GM19043 (cell line): ENCODE results near the gene BRD9.

Experiments used
- ATAC-seq: cut with Tn5 transposase; IDR thresholded peaks from one replicate; pipeline ENCODE4 v1.9.1; 2021; ENCODE audit warnings: low read depth; ENCODE audit not compliant: unreplicated experiment

The BRD9 gene

GRCh38 chr5:821504-821903 is 71.1 kb downstream of the BRD9 start:
- ATAC-seq, result no peak

- no peak for ATAC-seq
Measured at GRCh38 chr5:820245-820644, 72.4 kb downstream of the BRD9 start.

GRCh38 chr5:819078-819477 is 73.5 kb downstream of the BRD9 start:
- no peak for ATAC-seq

- no peak for ATAC-seq
Measured at GRCh38 chr5:816176-816575, 76.4 kb downstream of the BRD9 start.

- no peak for ATAC-seq
Measured at GRCh38 chr5:815449-815848, 77.2 kb downstream of the BRD9 start.
